ENCODE data around the gene KLHL17.
A peak's percentile ranks its signal among the peaks of the same experiment; 100 is the strongest.
"Not testable (repeated sequence)": the region's sequence is repeated elsewhere in the genome, so short reads cannot be mapped to it uniquely, and the experiment has no call there.

The KLHL17 gene

GRCh38 chr1:1003618-1004419, 43.4 kb downstream of the KLHL17 start:
- no peak for DNase-seq

GRCh38 chr1:1004420-1004779, 44.0 kb downstream of the KLHL17 start:
- DNase-seq, result no peak

DNA sequence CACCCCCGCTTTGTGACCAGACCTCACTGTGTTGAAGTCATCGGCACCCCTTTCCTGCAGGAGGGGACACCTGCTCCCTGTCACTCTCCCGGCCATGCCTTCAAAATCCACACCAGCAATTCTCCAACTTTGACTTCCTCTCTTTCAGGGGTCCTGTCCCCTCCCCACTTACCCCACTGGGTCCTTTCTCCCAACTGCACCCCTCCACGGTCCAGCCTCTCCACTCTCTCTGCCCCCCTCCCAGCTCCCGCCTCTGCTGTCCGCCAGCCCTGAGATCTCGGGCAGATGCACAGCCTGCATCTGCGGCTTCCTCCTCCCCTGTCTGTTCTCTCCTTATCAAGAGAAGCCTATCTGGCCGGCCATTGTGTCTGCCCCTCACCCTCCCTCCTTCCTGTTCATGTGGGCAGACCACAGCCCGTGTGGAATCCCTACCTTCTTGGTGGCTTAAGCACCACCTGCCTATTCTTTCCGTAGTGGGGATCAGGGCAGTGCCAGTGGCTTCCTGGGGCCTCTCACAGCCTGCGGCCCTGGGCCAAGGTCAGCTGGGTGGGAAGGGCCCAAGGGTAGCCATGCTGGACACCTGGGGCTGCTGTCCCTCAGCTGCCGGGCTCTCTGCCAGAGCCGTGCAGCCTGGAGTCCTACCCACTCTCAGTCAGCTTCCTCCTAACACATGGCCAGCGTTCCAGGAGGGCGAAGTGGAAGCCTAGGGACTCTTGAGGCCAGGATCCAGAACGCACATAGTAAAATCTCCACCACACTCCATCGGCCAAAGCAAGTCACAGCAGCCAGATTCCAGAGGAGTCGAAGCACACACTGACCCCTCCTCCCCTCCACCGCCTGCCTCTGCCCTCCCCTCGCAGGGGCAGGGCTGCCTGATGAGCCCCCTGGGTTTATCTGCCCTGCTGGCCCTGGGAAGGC, 44.7 kb downstream of the KLHL17 start:
- no peak for DNase-seq

DNA sequence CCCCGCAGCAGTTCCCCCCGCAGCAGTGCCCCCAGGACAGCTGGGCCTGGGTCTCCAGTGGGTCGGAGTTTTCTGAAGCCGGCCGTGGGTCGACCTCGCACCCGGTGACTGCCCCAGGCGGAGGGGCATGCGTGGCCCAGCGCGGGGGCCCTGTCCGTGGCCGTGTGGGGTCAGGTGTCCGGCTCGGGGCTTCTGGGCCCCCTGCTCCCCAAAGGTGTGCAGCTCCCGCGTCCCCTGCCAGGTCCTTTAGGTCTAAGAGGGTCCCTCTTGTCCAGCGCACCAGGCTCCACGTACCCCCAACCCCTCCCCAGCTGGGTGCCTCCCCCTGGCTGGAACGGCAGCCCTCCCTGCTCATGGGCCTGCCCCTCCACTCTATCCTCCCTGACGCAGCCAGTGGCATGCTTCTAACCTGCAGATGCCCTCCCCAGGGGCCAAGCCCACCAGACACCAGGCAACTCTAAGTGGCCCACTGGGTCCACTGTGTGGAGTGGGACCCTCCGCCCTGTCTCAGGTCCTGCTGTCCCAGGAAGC, 45.5 kb downstream of the KLHL17 start:
- DNase-seq, result no peak

DNA sequence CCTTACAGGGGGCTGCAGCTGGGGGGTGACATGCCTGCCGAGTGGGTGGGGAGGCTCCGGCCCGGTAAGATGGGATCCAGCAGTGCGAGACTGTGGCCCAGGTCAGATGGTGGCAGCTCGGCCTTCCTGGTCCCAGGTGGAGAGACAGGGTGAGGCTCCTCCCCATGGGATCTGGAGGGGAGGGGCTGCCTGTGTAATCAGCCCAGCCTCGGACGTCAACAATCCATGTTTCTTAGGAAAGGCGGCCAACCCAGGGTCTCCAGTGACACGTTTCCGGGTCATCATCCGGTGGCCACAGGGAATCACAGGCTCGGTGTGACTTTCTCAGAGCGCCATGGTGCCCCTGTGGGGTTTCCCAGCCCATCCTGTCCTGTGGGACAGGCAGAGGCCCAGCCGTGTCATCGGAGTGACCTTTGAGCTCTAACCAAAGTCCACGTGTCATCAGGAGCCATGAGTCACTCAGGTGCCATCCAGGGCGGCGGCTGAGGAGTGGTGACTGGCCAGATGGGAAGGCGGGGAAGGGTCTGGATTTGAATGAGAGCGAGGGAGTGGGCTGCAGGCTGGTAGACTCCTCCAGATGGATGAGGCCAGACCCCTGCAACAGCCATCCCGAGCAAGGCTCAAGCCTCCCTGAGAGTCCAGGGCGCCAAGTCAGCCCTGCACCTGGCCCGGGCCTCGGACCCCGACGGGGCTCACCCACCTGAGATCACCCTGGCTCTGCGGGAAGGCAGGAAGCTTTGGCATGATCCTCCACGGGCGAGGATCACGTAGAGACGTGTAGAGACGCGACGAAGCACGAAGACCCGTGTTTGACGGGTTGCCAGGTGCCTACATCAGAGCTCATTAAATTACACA, 46.1 kb downstream of the KLHL17 start:
- no peak for DNase-seq

DNA sequence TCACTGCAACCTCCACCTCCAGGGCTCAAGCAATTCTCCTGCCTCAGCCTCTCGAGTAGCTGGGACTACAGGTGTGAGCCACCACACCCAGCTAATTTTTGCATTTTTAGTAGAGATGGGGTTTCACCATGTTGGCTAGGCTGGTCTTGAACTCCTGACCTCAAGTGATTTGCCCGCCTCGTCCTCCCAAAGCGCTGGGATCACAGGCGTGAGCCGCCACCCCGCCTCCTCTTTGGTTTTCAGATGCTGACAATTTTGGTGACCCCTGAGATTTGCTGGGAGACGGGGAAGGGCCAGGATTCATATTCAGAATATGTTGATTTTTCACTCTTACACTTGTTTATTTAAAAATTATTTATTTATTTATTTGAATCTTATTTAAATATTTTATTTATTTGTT, 49.7 kb downstream of the KLHL17 start:
- DNase-seq, result not testable (repeated sequence)

DNA sequence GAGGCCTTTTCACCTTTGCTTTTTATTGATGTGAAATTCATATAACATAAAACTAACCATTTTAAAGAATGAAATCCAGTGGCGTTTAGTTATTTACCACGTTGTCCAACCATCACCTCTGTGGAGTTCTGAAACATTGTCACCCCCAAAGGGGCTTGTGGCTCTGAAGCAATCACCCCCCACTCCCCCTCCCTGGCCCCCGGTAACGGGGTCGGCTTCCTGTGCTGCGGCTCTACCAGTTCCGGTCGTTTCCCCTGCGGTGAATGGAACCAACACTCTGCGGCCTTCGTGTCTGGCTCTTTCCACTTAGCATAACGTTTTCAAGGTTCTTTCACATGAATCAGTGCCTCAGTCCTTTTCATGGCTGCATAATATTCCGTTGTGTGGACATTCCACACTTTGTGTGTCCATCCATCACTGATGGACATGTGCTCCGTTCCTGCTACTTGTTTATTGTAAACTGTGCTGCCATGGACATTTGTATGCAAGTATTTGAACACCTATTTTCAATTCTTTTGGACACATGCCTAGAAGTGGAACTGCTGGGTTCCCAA, 51.1 kb downstream of the KLHL17 start:
- no peak for DNase-seq

- DNase-seq, result not testable (repeated sequence)
These were observed 52.3 kb downstream of the KLHL17 start for GRCh38 chr1:1012736-1013104.

DNA sequence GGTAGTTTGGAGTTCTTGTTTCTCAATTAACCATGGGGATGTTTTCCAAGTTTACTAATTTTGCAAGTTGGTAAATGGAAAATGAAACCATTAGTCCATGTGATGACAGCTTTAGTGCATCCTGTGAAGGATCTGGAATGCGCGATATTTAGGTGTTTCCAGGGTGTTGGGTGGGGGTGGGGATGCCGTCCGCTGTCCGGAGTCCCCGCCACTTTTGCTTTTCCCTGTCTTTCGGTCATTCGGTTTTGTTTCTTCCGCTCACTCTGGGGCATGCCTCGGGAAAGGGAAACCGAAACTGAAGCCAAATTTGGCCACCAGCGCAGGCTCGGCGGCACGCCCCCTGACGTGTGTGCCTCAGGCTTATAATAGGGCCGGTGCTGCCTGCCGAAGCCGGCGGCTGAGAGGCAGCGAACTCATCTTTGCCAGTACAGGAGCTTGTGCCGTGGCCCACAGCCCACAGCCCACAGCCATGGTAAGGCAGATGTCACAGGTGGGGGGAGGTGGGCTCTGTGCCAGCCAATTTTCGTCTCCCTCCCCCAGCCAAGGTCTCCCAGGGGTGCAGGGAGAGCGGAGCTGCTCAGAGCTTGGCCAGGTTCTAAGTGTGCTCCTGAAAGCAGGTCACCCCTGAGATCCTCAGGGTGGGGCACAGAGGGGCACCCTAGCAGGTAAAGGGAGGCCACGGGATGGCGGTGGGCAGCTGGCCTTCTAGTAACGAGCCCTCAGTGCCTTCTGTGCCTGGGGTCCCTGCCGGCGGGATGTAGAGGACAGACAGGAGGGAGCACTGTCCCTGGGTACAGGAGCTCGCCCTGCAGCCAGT, 52.9 kb downstream of the KLHL17 start, which contains the start of gene ISG15:
Gene ISG15 (plus strand): TSS at position 393 of the 817 bp plus-strand sequence. CDS start 77 bp downstream, at position 470.
- peak; percentile 73 to 76 for DNase-seq

DNA sequence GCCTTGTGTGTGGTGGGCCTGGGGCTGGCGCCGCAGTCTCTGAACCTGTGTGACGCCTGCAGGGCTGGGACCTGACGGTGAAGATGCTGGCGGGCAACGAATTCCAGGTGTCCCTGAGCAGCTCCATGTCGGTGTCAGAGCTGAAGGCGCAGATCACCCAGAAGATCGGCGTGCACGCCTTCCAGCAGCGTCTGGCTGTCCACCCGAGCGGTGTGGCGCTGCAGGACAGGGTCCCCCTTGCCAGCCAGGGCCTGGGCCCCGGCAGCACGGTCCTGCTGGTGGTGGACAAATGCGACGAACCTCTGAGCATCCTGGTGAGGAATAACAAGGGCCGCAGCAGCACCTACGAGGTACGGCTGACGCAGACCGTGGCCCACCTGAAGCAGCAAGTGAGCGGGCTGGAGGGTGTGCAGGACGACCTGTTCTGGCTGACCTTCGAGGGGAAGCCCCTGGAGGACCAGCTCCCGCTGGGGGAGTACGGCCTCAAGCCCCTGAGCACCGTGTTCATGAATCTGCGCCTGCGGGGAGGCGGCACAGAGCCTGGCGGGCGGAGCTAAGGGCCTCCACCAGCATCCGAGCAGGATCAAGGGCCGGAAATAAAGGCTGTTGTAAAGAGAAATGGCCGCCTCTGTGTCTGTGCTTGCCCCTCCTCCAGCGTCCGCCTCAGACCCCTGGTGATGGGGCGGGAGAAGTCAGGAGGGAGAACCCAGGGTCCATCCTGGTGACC, 53.7 kb downstream of the KLHL17 start:
- no peak for DNase-seq

DNA sequence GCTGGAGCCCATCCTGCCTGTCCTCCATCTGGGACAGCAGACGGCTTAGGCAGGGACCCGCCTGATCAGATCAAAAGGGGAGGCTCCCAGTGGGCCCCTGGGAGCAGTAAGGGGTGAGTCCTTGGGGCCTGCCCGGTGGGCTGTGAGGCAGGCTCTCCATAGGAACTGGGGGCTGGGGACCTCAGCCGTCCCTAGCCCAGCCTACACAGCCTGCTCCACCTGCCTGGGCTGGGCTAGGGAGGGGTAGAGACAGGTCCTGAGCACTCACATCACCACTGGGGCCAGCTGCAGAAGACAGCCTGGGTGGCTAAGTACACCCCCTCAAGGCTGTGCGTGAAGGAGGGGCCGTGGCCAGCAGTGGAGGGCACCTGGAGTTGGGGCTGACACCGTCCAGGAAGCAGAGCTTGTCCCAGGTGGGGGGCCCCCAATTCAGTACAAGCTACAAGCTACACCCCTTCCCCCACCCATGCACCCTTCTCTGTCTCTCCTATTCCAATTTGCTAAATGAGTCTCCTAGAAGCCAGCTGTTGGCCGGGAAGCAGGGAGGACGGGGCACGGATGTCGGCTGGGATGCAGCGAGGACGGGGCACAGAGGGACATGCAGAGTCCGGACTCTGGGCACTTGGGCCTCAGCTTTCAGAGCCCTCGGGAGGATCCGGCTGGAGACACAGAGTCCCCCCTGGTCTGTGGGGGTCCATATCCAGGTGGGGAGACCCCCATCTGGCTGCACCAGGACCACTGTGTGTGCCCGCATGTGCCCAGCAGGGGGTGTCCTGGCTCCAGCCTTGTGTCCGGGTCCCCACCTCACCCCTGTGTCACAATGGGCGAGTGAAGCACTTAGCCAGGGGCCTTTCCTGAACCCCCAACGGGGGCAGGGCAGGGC, 54.7 kb downstream of the KLHL17 start:
- DNase-seq, result no peak
